NCI-H2196 treated with DMSO at 0.1 percent for 48 hours (cell line): ENCODE data around the gene CALU.

Experiments used
- DNase-seq: peaks from one replicate; lab custom pipeline; 2025; ENCODE audit not compliant: unreplicated experiment; lab: John Stamatoyannopoulos, UW

Gene CALU

GRCh38 chr7:128809363-128809762, 70.2 kb downstream of the CALU start:
- DNase-seq, result no peak

- DNase-seq, result no peak
Observed at GRCh38 chr7:128810473-128810872, 71.3 kb downstream of the CALU start.

- DNase-seq, result no peak
Observed at GRCh38 chr7:128810997-128811396, 71.8 kb downstream of the CALU start.

- no peak for DNase-seq
Observed at GRCh38 chr7:128811631-128812430, 72.7 kb downstream of the CALU start.

GRCh38 chr7:128812514-128813168, 73.5 kb downstream of the CALU start:
- DNase-seq, result no peak

GRCh38 chr7:128814499-128814898, 75.3 kb downstream of the CALU start:
- DNase-seq, result no peak

- DNase-seq, result no peak
Observed at GRCh38 chr7:128815289-128815942, 76.3 kb downstream of the CALU start.

GRCh38 chr7:128818694-128819093, 79.5 kb downstream of the CALU start:
- no peak for DNase-seq
